Astrocyte (in vitro differentiated cells and primary cell): Measurements from ENCODE around the gene RPUSD1. TPM values are rescaled to one million over a fixed set of nuclear protein-coding genes. Genes with fewer than 3 reads are reported as not detected.
A peak's percentile ranks its signal among the peaks of the same experiment; 100 is the strongest.

Experiments used
- DNase-seq: peaks from one replicate; pipeline ENCODE4 v3.0.0-alpha.2; 2010; ENCODE audit warnings: low read depth
- FAIRE-seq: peaks from 2 replicates; lab custom pipeline; 2011; peaks lifted over from hg19 to GRCh38; lab: Jason Lieb, UNC
- H2AFZ ChIP-seq: 2 replicates; pipeline ENCODE4 v1.6.0; 2012; ENCODE audit warnings: low read depth, low read length, inconsistent platforms
- H3K27ac ChIP-seq: 2 replicates; pipeline ENCODE4 v1.5.1; 2011; ENCODE audit warnings: low read depth, low read length, inconsistent platforms
- H3K27me3 ChIP-seq: 2 replicates; pipeline ENCODE4 v1.6.0; 2011; ENCODE audit warnings: low read length, inconsistent platforms; ENCODE audit not compliant: insufficient read depth
- H3K36me3 ChIP-seq: 2 replicates; pipeline ENCODE4 v1.5.1; 2011; ENCODE audit warnings: low read length, inconsistent platforms; ENCODE audit not compliant: insufficient read depth
- H3K4me1 ChIP-seq: 2 replicates; pipeline ENCODE4 v1.5.1; 2011; ENCODE audit warnings: low read length, inconsistent platforms; ENCODE audit not compliant: insufficient read depth
- H3K4me2 ChIP-seq: 2 replicates; pipeline ENCODE4 v1.6.0; 2012; ENCODE audit warnings: low read length, inconsistent platforms
- H3K4me3 ChIP-seq: 2 replicates; pipeline ENCODE4 v1.5.1; 2011; ENCODE audit warnings: low read depth, mild to moderate bottlenecking, low read length, inconsistent platforms; ENCODE audit not compliant: insufficient read depth
- H3K79me2 ChIP-seq: 2 replicates; pipeline ENCODE4 v1.6.0; 2012; ENCODE audit warnings: mild to moderate bottlenecking, low read length, inconsistent platforms; ENCODE audit not compliant: insufficient read depth
- H3K9ac ChIP-seq: 2 replicates; pipeline ENCODE4 v1.6.0; 2012; ENCODE audit warnings: mild to moderate bottlenecking, low read length, inconsistent platforms
- H3K9me3 ChIP-seq: 2 replicates; pipeline ENCODE4 v1.5.1; 2012; ENCODE audit warnings: low read depth, mild to moderate bottlenecking, low read length, inconsistent platforms; ENCODE audit not compliant: insufficient read depth
- H4K20me1 ChIP-seq: 2 replicates; pipeline ENCODE4 v1.6.0; 2012; ENCODE audit warnings: low read length, inconsistent platforms; ENCODE audit not compliant: insufficient read depth
- H3K27ac Mint-ChIP-seq: one replicate; pipeline ENCODE4 v1.8.0; 2021; ENCODE audit warnings: mild to moderate bottlenecking, mixed read lengths; ENCODE audit not compliant: unreplicated experiment
- H3K27me3 Mint-ChIP-seq: one replicate; pipeline ENCODE4 v1.8.0; 2021; ENCODE audit warnings: low read depth, mixed read lengths; ENCODE audit not compliant: unreplicated experiment
- H3K36me3 Mint-ChIP-seq: one replicate; pipeline ENCODE4 v1.8.0; 2021; ENCODE audit warnings: low read depth, mixed read lengths; ENCODE audit not compliant: unreplicated experiment
- H3K4me1 Mint-ChIP-seq: one replicate; pipeline ENCODE4 v1.8.0; 2021; ENCODE audit warnings: low read depth, mixed read lengths; ENCODE audit not compliant: unreplicated experiment
- H3K4me3 Mint-ChIP-seq: one replicate; pipeline ENCODE4 v1.8.0; 2021; ENCODE audit warnings: mild to moderate bottlenecking, moderate library complexity, mixed read lengths; ENCODE audit not compliant: unreplicated experiment
- H3K9me3 Mint-ChIP-seq: one replicate; pipeline ENCODE4 v1.8.0; 2021; ENCODE audit warnings: mild to moderate bottlenecking, mixed read lengths; ENCODE audit not compliant: unreplicated experiment
- EZH2 ChIP-seq: IDR thresholded peaks from 2 replicates; pipeline ENCODE4 v1.6.1; 2012; ENCODE audit warnings: mild to moderate bottlenecking, low read length, inconsistent platforms; ENCODE audit not compliant: insufficient read depth
- total RNA-seq: library from RNA; stranded (reverse); gene quantifications from 2 replicates; pipeline ENCODE4 v1.2.1, GENCODE V29; 2021
- TF ChIP-seq, protein P1 (sequence below): IDR thresholded peaks from 2 replicates; pipeline ENCODE4 v1.5.1; 2011; ENCODE audit warnings: low read depth, mild to moderate bottlenecking, inconsistent platforms, low read length, moderate library complexity; ENCODE audit not compliant: insufficient read depth

Gene RPUSD1
- total RNA-seq, 1 donor from 2014 or later: 28.8 TPM

DNA sequence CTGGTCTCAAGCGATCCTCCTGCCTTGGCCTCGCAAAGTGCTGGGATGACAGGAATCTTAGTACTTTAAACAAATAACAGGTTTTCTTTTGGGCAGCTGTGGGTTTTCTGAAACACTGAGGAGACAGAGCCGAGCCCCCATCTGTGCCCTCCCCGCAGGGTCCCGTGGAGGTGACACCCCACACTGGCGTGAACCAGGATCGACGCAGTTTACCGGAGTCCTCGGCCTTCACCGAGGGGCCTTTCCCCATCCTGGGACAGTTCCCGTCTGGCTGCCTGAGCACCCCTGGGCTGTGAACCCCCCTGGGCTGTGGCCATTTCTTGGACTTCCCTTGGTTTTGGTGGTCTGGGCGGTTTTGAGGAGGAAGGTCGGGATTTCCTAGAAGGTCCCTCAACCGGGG lies 27.7 kb upstream of the RPUSD1 start:
- Mint-ChIP-seq H3K4me1 (peaks cover 5% of the 10 kb centered on the region), H3K27ac (no peak overlapping the region), H3K9me3 (peaks cover 6% of the 10 kb centered on the region), H3K27me3 (peaks cover 16% of the 10 kb centered on the region), H3K36me3 (no peaks in the 10 kb centered on the region), H3K4me3 (no peak overlapping the region)
- Histone ChIP-seq H3K27ac (no peak overlapping the region), H3K27me3 (peaks cover 25% of the 10 kb centered on the region), H3K4me3 (no peak overlapping the region), H3K4me1 (peaks cover 11% of the 10 kb centered on the region), H2AFZ (no peak overlapping the region), H4K20me1 (no peaks in the 10 kb centered on the region), H3K9me3 (peaks cover 4% of the 10 kb centered on the region), H3K36me3 (no peaks in the 10 kb centered on the region), H3K4me2 (no peak overlapping the region), H3K9ac (no peak overlapping the region), H3K79me2 (no peaks in the 10 kb centered on the region)
- no peak for TF ChIP-seq EZH2
- TF ChIP-seq, protein P1, sequence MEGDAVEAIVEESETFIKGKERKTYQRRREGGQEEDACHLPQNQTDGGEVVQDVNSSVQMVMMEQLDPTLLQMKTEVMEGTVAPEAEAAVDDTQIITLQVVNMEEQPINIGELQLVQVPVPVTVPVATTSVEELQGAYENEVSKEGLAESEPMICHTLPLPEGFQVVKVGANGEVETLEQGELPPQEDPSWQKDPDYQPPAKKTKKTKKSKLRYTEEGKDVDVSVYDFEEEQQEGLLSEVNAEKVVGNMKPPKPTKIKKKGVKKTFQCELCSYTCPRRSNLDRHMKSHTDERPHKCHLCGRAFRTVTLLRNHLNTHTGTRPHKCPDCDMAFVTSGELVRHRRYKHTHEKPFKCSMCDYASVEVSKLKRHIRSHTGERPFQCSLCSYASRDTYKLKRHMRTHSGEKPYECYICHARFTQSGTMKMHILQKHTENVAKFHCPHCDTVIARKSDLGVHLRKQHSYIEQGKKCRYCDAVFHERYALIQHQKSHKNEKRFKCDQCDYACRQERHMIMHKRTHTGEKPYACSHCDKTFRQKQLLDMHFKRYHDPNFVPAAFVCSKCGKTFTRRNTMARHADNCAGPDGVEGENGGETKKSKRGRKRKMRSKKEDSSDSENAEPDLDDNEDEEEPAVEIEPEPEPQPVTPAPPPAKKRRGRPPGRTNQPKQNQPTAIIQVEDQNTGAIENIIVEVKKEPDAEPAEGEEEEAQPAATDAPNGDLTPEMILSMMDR: no peak
- DNase-seq (no peak), FAIRE-seq (no peak)

DNA sequence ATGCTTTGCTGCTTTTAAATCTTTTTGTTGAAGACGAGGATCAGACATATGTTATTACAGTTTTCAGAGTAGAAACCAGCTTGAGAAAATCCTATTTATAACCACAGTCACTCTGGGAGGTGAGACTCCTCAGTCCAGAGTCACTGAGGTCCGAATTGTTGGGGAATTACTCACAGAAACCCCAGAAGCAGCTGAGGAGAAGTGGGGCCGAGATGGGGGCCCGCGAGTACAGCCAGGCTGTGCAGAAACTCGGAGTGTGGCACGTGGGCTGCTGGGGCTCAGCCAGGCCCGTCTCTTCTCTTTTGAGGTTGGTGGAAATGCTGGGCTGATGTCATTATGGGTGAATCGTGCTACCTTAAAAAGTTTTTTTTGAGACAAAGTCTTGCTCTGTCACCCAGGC lies 26.8 kb upstream of the RPUSD1 start:
- Histone ChIP-seq H2AFZ (no peak overlapping the region), H4K20me1 (no peaks in the 10 kb centered on the region), H3K27ac (no peak overlapping the region), H3K4me1 (peaks cover 11% of the 10 kb centered on the region), H3K4me3 (no peak overlapping the region), H3K36me3 (no peaks in the 10 kb centered on the region), H3K27me3 (peaks cover 25% of the 10 kb centered on the region), H3K9ac (no peak overlapping the region), H3K9me3 (peaks cover 4% of the 10 kb centered on the region), H3K79me2 (no peaks in the 10 kb centered on the region), H3K4me2 (peak overlapping the region; percentile 47)
- Mint-ChIP-seq H3K9me3 (peaks cover 6% of the 10 kb centered on the region), H3K27ac (peak overlapping the region; percentile 41), H3K4me3 (peak overlapping the region; percentile 20), H3K4me1 (peaks cover 5% of the 10 kb centered on the region), H3K36me3 (no peaks in the 10 kb centered on the region), H3K27me3 (peaks cover 11% of the 10 kb centered on the region)
- TF ChIP-seq EZH2: no peak
- TF ChIP-seq, protein P1: no peak
- DNase-seq: peak; percentile 61
- no peak for FAIRE-seq

DNA sequence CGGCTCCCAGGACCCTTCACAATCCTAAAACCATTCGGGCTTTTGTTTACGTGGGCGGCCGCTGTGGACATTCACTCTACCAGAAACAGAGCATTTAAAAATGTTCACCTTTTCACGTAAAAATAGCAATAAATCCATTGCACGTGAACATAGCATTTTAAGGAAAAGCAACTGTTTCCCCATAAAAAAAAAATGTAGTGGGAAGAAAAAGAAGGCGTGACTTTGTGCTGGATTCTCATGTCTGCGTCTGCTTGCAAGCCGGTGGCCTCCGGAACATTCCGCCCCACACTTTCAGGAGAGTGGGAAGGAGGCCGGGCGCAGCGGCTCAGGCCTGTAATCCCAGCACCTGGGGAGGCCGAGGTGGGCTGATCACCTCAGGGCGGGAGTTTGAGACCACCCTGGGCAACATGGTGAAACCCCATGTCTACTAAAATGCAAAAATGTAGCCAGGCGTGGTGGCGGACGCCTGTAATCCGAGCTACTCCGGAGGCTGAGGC lies 25.8 kb upstream of the RPUSD1 start:
- no peak for DNase-seq
- peak overlapping the region; percentile 72 for H3K4me2 ChIP-seq
- H3K36me3 ChIP-seq: no peaks in the 10 kb centered on the region
- H4K20me1 ChIP-seq: no peaks in the 10 kb centered on the region
- H3K27me3 Mint-ChIP-seq: peaks cover 3% of the 10 kb centered on the region
- peaks cover 11% of the 10 kb centered on the region for H3K4me1 ChIP-seq
- TF ChIP-seq EZH2: no peak
- TF ChIP-seq, protein P1: no peak
- peaks cover 5% of the 10 kb centered on the region for H3K36me3 Mint-ChIP-seq
- H3K9me3 Mint-ChIP-seq: peaks cover 6% of the 10 kb centered on the region
- H3K27me3 ChIP-seq: peaks cover 18% of the 10 kb centered on the region
- no peak overlapping the region for H3K4me3 ChIP-seq
- FAIRE-seq: no peak
- H2AFZ ChIP-seq: no peak overlapping the region
- no peak overlapping the region for H3K4me3 Mint-ChIP-seq
- H3K27ac Mint-ChIP-seq: no peak overlapping the region
- H3K27ac ChIP-seq: no peak overlapping the region
- H3K9me3 ChIP-seq: peaks cover 4% of the 10 kb centered on the region
- no peaks in the 10 kb centered on the region for H3K79me2 ChIP-seq
- H3K9ac ChIP-seq: no peak overlapping the region
- H3K4me1 Mint-ChIP-seq: peaks cover 5% of the 10 kb centered on the region
